SU-DHL-6 (cell line): ENCODE measurements around the gene THOC2.

ENCODE experiments used
- CTCF ChIP-seq: fragments of 200-600 bp; sonication (generic); IDR thresholded peaks from one replicate; pipeline ENCODE4 v1.5.1; 2017; ENCODE audit warnings: antibody characterized with exemption, mild to moderate bottlenecking, low read length, moderate library complexity; ENCODE audit not compliant: insufficient read depth, poor library complexity, severe bottlenecking
- EZH2phosphoT487 ChIP-seq: fragments of 200-600 bp; sonication (generic), shearing (Covaris generic); conservative IDR thresholded peaks from 2 replicates; pipeline ENCODE4 v1.6.1; 2018; ENCODE audit warnings: mild to moderate bottlenecking, antibody characterized with exemption, low read length, moderate library complexity, mixed read lengths

GRCh38 chrX:123698979-123699520 is 33.8 kb downstream of the THOC2 start:
- TF ChIP-seq CTCF (no peak), EZH2phosphoT487 (no peak)
